Activated CD8-positive, alpha-beta memory T cell treated with anti-CD3 and anti-CD28 coated beads for 48 hours (primary cell): Measurements from ENCODE around the gene CR1L.
"Not testable (repeated sequence)": the region's sequence is repeated elsewhere in the genome, so short reads cannot be mapped to it uniquely, and the experiment has no call there.

Source experiments
- DNase-seq, 3 experiments: peaks; one replicate each; pipeline ENCODE4 v3.0.0-alpha.2; 2020; ENCODE audit warnings: low read depth in 2 of 3, low spot score in 2 of 3

The CR1L gene

DNA sequence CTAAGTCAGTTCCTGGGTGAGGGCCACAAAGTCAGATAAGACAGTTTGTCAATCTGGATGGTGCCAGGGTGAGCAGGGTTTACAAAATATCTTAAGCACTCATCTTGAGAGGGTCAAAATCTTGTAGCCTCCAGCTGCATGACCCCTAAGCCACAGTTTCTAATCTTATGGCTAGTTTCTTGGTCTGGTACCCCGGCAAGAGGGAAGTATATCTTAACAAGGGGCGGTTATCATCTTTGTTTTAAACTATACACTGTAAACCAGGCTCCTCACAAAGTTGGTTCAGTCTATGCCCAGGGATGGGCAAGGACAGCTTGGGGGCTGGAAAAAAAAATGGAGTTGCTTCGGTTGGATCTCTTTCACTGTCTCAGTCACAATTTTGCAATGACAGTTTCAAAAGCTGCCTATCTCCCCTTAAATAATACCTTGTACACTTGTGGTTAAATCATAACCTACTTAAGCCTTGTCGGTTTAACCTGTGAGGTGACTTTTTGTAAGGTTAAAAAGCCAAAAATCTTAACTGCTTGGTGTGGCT is 99.1 kb downstream of the CR1L start:
- DNase-seq, result no peak

DNA sequence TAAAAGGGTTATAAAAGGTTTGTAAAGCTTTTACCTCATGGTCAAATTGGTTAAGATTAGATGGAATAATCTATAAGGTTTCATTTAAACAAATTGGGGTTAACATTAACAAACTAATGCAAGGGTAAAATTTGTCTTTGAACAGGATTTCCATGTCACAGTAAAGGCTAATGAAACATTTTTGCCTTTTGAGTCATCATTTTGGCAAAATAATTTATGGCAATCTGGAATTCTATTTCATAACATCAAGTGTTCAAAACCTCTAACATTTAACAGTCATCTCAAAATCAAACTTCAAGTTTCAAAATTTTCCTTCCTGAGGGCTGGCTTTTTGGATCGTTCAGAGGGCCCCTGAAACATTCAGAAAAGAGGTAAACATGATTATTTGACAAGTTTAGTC is 100.4 kb downstream of the CR1L start:
- no peak for DNase-seq

DNA sequence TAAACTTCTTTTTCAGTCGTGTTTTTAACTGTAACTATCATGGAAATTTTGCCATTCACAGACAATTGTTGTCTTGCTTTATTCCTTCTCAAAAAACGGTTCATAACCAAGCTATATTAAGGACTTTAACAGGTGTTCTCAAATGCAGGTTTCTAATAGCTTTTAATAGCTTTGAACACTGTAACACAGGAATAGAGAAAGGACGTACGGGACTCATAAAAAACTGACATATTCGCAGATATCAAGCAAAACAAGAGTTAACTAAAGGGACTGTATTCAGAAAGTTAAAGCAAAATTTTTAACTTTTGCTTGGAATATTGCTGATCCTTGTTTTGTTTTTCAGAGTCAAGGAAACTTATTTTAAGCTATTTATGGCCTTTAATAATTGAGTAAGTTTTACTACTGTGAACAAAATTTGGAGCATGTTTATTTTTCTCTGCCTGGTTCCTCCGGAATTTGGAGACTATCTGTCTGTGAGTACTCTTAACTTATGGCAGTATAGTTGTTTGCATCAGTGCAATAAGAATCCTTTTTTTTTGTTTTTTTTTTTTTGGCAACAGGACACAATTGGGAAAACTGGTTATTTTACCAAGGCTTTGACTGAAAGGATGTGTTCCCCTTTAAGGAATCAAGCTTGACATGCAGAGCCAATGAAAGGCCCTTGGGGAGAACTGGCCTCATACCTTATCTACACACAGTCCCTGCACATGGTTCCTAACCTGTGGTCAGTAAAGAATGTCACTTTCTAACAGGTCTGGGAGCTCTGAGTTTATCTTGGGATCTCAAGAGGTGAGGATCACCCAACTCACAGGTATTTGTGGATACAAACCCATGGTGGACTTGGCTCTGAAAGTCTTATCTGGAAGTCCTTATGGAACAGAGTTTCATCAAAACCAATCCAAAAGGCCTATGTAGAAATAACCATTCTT is 101.2 kb downstream of the CR1L start:
- DNase-seq, result no peak

DNA sequence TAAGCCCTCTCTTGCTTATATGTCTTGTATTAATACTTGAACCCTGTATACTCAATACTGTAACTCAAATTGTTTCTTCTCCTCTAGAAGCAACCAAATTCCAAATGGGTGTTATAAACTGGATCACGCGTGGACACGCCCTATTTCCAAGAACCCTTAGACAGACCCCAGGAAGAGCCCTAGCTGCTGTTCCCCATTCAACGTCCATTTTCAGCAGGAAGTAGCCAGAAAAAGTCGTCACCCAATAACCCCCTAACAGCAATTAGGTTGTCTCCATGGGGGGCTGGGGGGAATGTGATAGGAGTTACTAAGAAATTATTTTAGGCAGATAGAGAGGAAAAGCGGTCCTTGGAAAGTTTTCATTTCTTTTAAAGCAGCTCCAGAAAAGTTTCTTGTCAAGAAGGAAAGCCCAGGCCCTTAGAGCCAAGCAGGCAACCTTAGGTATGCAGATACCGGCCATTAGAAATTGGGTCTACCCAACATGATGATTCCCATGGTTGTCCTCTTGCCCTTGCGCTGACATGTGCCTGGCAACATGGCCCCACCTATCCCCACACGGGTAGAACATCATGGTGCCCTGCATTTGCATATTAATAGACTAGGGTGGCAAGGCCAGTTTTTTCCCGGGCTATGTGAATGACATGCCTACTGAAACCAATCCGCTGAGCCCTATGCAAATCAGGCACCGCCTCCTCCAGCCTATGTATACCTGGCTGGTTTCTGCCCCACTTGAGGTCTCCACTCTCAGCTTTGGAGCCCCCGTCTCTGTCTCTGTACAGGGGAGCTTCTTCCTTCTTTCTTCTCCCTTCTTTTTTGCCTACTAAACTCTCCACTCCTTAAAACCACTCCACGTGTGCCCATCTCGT is 102.9 kb downstream of the CR1L start:
- no peak for DNase-seq

DNA sequence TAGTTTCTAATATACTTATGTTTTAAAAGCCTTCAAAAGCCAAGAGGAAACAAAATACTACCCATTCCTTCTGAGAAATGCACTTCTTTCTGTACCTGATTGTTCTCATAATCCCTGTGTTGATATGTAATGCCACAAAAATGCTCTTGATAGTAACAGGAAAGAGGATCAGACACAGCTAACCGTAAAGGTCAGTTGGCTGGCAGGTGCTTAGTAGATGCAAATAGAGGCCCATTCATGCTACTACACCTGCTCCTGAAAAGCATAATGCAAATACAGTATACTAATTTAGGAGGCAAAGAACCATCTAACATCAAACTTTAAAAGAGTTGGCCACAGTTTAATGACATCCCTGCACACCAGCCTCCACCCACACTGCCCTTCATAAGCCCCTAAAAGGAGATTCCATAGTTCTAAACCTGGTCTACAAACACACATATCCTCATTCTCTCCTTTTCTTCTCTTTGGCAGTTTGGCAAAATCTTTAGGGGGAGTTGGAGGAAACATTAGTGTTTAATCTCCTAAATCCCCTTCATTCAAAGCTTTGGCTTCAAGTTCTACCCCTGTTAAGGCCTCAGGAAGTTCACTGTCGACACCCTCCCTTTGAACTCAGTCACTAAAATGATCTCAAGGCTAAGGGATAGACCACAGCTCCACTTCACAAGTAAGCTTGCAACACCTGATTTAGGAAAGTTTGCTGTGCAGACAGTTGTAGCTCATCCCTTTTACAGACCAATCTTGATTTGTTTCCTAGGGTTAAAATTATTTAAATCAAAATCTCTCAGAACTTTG is 104.0 kb downstream of the CR1L start:
- no peak for DNase-seq

DNA sequence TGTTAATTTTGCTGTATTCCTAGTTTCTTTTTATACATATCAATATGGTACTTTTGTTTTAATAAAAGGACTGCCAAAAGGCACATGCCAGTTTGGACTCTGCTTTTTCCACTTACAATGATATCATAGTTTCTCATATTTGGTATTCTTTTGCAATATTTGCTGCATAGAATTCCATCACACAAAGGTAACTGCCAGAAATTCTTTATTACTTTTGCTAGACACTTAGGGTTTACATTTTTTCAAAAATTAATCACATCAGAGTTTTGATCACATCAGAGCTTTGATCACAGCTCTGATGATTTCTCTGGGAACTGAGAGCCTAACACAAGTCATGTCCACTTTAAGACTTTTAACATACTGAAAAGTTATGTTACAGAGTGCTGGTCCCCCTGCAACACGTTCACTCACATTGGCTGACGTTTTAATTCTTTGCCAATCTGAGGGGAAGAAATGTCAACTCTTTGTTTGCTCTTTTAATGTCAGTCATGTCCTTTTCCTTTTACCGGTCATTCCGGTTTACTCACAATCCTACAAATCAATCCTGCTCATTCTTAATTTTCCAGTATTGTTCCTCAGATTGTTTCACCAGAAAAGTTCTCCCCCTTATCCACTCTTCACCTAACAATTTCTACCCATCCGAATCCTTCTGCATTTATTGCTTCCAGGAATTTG is 105.8 kb downstream of the CR1L start:
- no peak for DNase-seq

DNA sequence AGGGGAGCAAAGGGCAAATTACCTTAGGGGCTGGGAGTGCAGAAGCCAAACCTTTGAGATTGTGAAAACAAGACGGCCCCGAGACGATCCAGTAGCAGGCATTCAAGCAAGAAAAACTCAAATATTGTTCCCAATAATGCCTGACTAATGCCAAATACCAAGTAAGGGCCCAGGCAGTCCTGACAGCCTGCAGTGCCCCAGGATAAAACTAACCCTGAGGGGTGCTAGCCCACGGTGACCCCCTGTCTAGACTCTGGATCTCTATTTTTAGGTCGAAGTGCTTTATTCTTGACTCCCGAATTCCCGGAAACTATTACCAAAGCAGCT is 106.5 kb downstream of the CR1L start:
- not testable (repeated sequence) for DNase-seq

DNA sequence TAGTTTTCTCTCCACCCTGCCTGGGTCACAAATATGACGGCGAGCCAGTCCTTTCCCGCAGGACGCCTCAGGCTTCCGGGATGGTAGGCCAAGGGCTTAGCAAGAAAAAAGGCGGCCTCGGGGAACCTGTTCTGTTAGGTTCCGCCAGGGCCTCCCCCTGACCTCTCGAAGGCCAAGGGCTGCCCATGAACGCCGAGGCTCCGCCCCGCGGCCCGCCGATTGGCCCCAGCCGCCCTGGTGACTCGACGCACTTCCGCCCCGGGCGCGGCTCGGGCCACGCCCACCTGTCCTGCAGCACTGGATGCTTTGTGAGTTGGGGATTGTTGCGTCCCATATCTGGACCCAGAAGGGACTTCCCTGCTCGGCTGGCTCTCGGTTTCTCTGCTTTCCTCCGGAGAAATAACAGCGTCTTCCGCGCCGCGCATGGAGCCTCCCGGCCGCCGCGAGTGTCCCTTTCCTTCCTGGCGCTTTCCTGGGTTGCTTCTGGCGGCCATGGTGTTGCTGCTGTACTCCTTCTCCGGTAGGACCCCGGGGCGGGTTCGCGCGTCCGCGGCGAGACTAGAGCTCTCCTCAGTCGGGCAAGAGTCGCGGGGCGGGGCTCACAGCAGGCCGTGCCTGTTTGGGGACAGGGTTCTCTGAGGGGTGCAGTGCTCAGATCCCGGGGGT is 107.0 kb downstream of the CR1L start, which contains the start of gene CD46:
TSS of gene CD46 (plus strand) at position 265 of the 666 bp plus-strand sequence. CDS start at position 424, 159 bp downstream.
- DNase-seq, result peak; percentile 71 to 91 (median 78)

DNA sequence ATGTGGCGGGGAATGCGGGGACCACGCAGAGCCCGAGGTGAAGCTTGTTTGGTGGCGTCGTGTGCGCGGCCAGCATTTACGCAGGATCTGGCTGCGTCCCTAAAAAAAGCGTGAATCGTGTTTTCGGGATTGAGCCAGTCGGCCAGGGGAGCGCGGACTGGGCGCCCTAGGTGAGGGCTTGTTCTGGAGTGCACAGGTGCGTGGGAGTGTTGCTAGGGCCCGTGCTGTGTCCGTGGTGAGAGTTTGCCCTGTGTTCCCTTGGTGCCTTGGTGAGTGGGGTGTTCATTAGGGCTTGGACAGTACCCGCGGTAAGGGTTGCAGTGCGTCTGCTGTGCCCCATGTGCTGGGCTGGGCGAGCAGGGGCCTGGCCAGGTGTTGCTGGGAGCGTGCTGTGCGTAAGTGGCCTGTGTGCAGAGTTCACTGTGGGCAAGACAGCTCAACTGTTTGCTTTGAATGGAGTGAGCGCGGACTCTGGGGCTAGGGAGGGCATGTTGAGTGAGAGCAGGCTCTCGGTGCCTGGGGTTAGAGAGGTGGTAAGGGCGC is 107.6 kb downstream of the CR1L start:
- peak; percentile 4 to 28 (median 5) for DNase-seq

DNA sequence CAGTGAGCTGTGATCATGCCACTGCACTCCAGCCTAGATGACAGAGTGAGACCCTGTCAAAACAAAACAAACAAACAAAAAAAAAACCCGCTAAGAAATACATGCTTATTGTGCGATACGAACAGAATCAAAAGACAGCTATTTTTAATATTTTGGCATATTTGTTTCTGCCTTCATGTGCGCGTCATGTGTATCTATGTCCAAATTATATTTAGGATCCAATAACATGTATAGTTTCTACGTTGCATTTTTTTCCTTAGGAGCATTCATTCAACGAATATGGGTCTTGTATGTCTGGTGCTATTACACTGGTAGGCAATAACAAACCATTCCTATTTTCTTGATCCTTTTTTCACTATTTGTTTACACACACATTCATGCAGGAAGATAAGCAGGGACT is 108.7 kb downstream of the CR1L start:
- no peak for DNase-seq

DNA sequence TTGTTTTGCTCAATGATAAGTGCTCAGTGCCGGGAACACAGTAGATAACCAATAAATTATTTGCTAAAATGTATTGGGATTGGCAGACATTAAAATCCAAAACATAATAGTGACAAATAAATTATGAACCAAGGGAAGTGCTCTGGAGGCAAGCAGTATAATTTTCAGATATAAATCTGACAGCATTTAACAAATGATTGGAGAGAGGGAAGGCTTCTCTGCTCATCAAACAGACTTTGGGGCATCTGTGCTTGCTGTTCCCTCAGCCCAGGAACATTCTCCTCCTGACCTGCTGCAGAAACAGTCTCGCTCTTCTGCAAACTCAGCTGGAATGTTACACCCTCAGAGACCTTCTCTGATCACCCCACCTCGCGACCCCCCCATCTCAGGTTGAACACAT is 109.1 kb downstream of the CR1L start:
- DNase-seq, result no peak

DNA sequence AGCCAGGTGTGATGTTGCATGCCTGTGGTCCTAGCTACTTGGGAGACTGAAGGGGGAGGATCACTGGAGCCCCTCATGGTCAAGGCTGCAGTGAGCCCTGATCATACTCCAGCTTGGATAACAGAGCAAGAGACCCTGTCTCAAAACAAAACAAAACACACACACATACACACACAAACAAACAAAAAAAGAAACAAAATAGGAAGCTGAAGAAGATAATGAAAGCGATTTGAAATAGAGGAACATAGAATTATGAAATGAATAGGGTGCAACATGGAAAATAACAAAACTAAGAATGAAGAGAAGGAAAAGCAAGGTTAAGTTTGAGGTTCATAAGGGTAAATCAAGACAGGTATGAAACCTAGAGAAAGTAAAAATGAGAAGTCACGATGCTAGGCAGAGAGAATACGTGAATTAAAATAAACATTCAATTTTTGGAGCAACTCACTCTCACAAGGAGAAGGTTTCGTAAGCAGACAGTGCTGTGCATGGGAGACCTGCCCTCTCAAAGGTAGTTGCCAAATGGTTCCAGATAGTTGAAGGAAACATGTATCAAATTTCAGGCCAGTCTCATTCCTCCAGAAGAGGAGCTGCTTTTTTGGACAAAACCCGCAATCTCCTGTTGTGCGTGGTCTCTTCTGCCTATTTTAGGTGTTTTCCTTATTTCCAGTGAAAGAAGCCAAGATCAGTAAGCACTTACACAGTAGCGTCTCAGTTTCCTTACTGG is 110.2 kb downstream of the CR1L start:
- no peak for DNase-seq

DNA sequence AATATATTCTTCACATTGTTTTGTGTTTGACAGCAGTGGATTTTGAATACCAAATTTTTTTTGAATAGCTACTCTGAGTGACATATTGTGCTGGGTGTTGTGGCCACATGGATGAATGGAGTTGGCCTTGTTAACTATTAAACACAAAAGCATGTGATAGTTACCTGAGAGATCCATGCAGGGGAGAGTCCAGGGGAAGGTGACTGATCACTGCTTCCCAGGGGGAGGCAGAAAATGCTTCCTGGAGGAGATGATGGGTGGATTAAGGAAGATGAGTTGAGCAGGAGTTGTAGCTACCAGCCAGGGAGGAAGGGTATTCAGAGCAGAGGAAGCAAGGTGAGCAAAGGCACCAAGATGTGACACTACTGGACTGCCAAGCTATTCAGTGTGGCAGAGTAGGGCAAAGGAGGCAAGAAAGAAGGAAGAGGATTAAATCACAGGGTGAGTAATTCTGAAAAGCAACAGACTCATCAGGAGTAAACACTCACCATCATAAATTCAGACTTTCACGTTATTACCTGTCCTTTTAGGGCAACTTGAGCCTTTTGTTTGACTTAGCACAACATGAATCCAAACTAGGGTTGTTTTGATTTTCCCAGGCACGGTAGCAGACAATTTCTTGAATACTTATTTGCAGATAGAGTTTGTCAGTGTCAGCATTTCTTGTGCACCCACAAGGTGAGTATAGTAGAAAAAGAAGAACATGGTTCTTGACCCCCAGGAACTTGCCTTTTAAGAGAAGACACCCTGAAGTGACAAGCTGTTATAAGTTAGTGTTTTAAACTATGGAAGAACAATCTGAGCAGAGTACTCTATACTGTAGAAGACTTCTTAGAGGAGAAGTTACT is 111.1 kb downstream of the CR1L start:
- no peak for DNase-seq

DNA sequence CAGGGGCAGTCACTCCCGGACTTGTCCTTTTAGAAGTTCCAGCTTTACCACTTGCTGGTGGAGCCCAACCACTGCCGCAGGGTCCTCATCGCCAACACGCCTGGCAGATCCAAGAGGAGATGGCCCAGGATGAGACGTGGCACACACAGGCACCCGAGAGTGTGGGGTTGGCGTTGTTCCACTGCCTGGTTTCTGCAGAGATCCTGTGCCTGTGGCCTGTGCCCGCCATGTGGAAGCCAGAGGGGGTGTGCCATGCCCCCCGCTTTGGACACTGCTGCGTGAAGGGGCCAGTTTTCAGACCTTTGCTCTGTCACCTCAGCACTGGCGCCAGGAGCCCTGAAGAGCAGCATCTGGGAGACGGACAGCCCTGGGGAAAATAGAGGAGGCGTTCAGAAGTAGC is 117.7 kb downstream of the CR1L start:
- DNase-seq, result no peak

DNA sequence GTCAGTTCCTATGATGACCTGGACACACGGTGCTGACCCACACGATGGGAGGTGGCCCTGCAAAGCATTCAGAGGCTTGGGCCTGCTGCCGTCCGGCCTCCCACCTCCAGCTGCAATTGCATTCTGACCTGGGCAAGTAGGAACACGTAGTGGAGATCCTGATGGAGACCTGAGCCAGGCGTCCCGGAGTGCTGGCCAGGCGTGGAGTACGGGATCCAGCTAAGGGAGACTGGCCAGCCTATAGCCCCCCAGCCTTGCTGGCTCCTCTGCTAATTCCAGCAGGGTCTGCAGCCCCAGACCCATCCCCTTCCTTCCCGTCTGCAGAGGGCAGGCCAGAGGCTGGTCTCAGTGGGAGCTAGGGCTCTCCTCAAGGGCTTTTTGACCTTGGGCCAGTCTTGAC is 118.2 kb downstream of the CR1L start:
- DNase-seq, result no peak

DNA sequence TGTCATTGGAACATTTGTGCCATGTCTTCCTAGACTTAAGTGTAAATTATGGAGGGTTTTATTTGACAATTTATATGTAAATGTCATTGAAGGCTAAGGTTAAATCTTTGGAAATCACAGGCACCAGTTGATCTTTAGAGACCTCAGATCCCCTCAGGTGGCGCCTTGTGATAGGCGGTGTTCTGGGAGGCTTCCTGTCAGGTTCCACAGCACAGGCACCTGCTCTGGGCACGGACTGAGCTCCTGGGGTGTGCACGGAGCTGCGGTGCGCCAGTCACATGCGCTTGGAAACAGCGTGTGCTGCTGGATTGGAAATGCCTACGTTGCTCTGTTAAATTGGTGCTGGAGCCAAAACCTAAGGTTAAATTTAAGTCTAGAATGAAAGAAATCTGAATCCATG is 119.0 kb downstream of the CR1L start:
- DNase-seq, result no peak

DNA sequence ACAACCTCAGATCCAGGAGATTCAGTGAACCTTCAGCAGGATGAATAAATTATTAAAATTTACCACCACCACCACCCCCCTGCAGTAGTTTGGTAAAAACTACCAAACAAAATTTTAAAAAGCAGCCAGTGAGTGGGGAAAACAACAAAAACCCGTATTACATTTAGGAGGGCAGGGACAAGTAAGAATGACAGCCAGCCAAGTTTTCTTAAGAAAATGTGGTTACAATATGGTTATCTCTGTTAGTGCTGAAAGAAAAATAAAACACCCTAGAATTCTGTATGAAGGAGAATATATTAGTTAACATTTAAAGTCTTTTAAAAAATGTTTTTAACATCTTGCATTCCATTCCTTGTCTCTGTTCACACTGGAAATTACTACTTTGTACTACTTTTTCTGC is 121.6 kb downstream of the CR1L start:
- no peak for DNase-seq

DNA sequence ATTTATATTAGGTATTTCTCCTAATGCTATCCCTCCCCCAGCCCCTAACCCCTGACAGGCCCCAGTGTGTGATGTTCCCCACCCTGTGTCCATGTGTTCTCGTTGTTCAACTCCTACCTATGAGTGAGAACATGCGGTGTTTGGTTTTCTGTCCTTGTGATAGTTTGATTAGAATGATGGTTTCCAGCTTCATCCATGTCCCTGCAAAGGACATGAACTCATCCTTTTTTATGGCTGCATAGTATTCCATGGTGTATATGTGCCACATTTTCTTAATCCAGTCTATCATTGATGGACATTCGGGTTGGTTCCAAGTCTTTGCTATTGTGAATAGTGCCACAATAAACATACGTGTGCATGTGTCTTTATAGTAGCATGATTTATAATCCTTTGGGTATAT is 125.6 kb downstream of the CR1L start:
- not testable (repeated sequence) for DNase-seq
